ENCODE results near the gene MAGEB4.
A peak's percentile ranks its signal among the peaks of the same experiment; 100 is the strongest.
"Not testable (repeated sequence)": the region's sequence is repeated elsewhere in the genome, so short reads cannot be mapped to it uniquely, and the experiment has no call there.

Gene MAGEB4, protein sequence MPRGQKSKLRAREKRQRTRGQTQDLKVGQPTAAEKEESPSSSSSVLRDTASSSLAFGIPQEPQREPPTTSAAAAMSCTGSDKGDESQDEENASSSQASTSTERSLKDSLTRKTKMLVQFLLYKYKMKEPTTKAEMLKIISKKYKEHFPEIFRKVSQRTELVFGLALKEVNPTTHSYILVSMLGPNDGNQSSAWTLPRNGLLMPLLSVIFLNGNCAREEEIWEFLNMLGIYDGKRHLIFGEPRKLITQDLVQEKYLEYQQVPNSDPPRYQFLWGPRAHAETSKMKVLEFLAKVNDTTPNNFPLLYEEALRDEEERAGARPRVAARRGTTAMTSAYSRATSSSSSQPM

GRCh38 chrX:30241724-30242415 lies at the start of gene MAGEB4:
Gene MAGEB4, plus strand, starts transcription at chrX:30242000. Its CDS starts 136 bp downstream, at chrX:30242136.
- no peak for DNase-seq

DNA sequence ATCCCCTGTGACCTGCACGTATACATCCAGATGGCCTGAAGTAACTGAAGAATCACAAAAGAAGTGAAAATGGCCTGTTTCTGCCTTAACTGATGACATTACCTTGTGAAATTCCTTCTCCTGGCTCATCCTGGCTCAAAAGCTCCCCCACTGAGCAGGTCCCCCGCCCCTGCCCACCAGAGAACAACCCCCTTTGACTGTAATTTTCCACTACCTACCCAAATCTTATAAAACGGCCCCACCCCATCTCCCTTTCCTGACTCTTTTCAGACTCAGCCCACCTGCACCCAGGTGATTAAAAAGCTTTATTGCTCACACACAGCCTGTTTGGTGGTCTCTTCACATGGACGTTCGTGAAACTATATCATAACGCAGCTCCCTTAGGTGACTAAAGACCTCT lies 47.9 kb upstream of the MAGEB4 start:
- not testable (repeated sequence) for DNase-seq

DNA sequence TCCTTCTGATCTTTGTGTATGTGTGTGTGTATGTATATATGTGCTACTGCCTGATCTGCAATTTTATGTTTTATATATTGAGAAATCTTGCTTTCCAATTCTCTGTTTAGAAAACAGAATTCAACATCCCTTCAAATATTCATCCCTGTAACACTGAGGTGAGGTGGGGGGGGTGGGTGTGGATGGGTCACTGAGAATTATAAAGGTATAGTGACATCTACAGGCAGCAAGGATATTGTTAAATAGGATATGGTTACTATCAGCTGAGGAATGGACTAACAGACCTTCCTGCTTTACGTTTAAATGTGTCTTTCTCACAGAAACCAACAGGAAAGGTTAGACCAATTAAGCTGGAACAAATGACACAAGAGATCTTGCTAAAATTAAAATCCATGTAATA lies 45.5 kb upstream of the MAGEB4 start:
- DNase-seq, result peak; percentile 1

- no peak for DNase-seq
Measured at GRCh38 chrX:30212172-30212571, 29.6 kb upstream of the MAGEB4 start.

DNA sequence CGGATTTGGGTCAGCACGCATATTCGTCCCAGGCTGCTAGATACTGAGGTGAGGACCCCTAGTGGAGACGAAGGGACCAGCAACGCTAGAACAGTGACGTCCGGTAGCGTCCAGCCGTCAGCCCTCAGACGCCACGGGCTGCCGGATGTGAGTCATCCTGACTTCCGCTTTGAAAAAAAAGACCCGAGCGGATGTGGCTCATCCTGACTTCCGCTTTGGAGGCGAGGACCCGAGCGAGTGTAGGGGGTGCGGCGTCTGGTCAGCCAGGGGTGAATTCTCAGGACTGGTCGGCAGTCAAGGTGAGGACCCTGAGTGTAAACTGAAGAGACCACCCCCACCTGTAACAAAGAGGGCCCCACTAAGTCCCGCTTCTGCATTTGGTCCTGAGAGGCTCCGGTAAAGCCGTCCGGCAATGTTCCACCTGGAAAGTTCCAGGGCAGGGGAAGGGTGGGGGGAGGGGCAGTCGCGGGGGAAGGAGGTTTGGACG lies 26.4 kb upstream of the MAGEB4 start, which contains the start of gene MAGEB2:
Gene MAGEB2 (plus strand): TSS at position 207 of the 487 bp plus-strand sequence. CDS start 3,018 bp downstream, outside the sequence.
- no peak for DNase-seq

GRCh38 chrX:30217465-30217864 lies 24.3 kb upstream of the MAGEB4 start:
- DNase-seq, result no peak

DNA sequence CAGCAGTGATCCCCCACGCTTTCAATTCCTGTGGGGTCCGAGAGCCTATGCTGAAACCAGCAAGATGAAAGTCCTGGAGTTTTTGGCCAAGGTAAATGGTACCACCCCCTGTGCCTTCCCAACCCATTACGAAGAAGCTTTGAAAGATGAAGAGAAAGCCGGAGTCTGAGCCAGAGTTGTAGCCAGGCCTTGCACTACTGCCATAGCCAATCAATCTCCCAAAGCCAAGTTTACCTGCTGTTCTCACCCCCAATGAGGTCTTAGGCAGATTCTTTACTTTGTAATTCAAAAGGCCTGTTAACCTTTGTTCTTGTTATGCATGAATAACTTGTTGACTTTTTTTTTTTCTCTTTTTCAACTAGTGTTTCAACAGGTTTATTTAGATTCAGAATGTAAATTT lies 22.4 kb upstream of the MAGEB4 start:
- DNase-seq, result no peak

GRCh38 chrX:30220661-30221060 lies 21.1 kb upstream of the MAGEB4 start:
- no peak for DNase-seq

- DNase-seq, result no peak
Measured at GRCh38 chrX:30224536-30224935, 17.3 kb upstream of the MAGEB4 start.

DNA sequence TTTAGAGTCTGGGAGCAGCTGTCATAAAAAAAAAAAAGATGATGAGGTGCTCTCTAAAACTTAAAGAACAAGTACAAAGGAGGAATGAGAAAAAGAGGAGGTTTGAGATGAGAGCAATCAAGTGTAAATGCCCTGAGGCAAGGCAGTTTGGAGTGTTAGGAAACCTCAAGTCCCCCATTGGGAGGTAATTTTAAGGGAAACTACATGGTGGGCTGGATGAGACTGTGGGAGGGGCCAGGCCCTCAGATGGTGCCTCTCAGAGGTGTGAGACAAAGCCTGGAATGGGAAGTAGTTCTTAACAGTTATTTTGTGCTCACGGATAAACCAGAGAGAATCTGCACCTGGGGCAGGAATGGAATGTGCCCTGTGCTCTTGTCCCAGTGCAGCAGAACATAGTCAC lies 13.3 kb upstream of the MAGEB4 start:
- DNase-seq, result no peak

GRCh38 chrX:30230395-30230794 lies 11.4 kb upstream of the MAGEB4 start, which contains the start of gene MAGEB3:
Gene MAGEB3, plus strand, starts transcription at chrX:30230657. Its CDS starts 5,268 bp downstream, at chrX:30235925.
- DNase-seq, result no peak

GRCh38 chrX:30246769-30247489 lies 5.1 kb downstream of the MAGEB4 start, which contains the start of gene MAGEB1:
Gene MAGEB1, plus strand, starts transcription at chrX:30247146. Its CDS starts 3,348 bp downstream, at chrX:30250494.
- no peak for DNase-seq

GRCh38 chrX:30248854-30249253 lies 7.1 kb downstream of the MAGEB4 start:
- no peak for DNase-seq

- DNase-seq, result no peak
Measured at GRCh38 chrX:30253257-30253656, 11.5 kb downstream of the MAGEB4 start.

- DNase-seq, result no peak
Measured at GRCh38 chrX:30259927-30260326, 18.1 kb downstream of the MAGEB4 start.

GRCh38 chrX:30261012-30261411 lies 19.2 kb downstream of the MAGEB4 start:
- DNase-seq, result no peak

GRCh38 chrX:30262763-30263162 lies 21.0 kb downstream of the MAGEB4 start:
- no peak for DNase-seq

- DNase-seq, result no peak
Measured at GRCh38 chrX:30270639-30271038, 28.8 kb downstream of the MAGEB4 start.

- DNase-seq, result no peak
Measured at GRCh38 chrX:30275498-30275897, 33.7 kb downstream of the MAGEB4 start.

DNA sequence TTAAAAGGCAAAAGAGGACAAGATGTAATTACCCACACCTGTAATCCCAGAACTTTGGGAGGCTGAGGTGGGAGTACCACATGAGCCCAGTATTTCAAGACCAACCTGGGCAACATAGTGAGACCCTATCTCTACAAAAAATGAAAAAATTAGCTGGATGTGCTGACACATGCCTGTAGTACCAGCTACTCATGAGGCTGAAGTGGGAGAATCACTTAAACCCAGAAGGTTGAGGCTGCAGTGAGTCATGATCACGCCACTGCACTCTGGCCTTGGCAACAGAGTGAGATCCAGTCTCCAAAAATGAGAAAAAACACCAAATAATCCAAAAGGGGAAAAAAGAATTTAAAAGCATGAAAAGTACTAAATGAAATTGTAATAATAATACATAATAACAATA lies 36.6 kb downstream of the MAGEB4 start:
- no peak for DNase-seq

- no peak for DNase-seq
Measured at GRCh38 chrX:30280428-30280827, 38.6 kb downstream of the MAGEB4 start.

DNA sequence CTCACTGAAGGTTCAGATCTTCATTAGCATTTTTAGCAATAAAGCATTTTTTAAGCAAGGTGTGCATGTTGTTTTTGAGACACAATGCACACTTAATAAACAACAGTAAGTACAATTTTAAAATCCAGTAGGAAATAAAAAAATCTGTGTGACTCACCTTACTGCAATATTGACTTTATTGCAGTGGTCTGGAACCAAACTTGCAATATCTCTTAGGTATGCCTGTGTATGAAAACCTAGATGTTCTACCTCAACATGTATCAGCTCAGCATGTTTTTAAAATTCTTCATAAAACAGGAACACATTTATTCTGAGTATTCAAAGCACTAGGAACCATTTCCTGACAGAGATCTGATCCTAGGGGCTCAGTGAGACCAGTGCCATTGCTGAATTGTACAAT lies 40.7 kb downstream of the MAGEB4 start:
- no peak for DNase-seq
